ENCODE data around the gene IL1RAPL1.

IL1RAPL1 gene

DNA sequence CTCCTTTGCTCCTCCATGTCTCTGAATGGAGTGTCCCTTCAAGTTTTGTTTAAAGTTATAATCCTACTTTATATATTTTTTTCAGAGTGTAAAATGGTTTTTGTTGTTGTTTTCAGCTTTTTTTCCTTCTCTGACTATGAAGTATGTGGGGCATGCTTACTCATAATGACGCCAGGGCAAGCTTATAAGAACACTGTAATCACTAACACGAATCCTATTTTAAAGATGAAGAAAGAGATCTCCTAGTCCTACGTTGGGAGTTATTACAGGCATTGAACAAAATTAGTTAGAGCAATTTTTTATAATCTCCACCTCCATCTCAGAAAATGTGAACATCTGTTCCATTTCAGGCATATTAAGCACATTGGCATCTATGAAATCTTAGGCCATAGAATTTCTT lies 1360.0 kb downstream of the IL1RAPL1 start:
- no peaks in the 10 kb centered on the region for H3K27me3 ChIP-seq (ENCODE audit: insufficient read depth, low read length, poor library complexity)
- no peak overlapping the region for H2AFZ ChIP-seq (ENCODE audit: low read depth, low read length)
- DNase-seq, result no peak
- no peaks in the 10 kb centered on the region for H3K36me3 ChIP-seq (ENCODE audit: insufficient read depth, low read length)
- no peak overlapping the region for H3K4me3 ChIP-seq (ENCODE audit: low read depth in 1 of 2, low read length in 2 of 2)
- no peak overlapping the region for H3K27ac ChIP-seq (ENCODE audit: low read length)
- H3K4me2 ChIP-seq (ENCODE audit: insufficient read depth, low read length), result no peak overlapping the region
- H3K79me2 ChIP-seq (ENCODE audit: insufficient read depth, low read length), result no peaks in the 10 kb centered on the region
- ATAC-seq (ENCODE audit: insufficient read depth, low read depth), result no peak
- no peak for TF ChIP-seq EZH2 (IDR thresholded peaks at IDR 0.05; ENCODE audit: borderline replicate concordance, low read depth, low read length, severe bottlenecking)
- TF ChIP-seq, protein P1, sequence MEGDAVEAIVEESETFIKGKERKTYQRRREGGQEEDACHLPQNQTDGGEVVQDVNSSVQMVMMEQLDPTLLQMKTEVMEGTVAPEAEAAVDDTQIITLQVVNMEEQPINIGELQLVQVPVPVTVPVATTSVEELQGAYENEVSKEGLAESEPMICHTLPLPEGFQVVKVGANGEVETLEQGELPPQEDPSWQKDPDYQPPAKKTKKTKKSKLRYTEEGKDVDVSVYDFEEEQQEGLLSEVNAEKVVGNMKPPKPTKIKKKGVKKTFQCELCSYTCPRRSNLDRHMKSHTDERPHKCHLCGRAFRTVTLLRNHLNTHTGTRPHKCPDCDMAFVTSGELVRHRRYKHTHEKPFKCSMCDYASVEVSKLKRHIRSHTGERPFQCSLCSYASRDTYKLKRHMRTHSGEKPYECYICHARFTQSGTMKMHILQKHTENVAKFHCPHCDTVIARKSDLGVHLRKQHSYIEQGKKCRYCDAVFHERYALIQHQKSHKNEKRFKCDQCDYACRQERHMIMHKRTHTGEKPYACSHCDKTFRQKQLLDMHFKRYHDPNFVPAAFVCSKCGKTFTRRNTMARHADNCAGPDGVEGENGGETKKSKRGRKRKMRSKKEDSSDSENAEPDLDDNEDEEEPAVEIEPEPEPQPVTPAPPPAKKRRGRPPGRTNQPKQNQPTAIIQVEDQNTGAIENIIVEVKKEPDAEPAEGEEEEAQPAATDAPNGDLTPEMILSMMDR (IDR thresholded peaks at IDR 0.05; ENCODE audit: borderline replicate concordance, extremely low read depth, low read length, poor library complexity, severe bottlenecking), result no peak
- H3K9ac ChIP-seq (ENCODE audit: low read depth, low read length), result no peak overlapping the region
- no peaks in the 10 kb centered on the region for H3K9me3 ChIP-seq (ENCODE audit: insufficient read depth, low read length, severe bottlenecking)
- H3K4me1 ChIP-seq (ENCODE audit: insufficient read depth, low read length), result no peaks in the 10 kb centered on the region
- H4K20me1 ChIP-seq (ENCODE audit: insufficient read depth, low read length), result no peaks in the 10 kb centered on the region

DNA sequence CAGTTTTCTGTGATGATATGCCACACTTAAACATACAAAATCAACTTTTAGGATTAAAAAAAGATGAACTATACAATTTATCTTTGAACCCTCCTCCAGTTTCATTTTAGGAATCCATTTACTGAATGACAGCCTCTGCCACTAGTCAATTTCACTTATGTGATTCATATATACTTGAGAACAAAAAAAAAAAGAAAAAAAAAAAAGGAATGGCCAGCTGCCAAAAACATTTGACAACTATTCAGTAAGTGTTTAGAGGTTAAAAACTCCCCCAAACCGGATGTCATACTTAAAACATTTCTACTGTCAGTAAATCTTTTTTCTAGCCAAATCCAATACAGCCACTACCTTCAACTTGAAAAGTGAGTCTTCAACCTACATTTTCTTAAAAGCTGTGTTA lies 1361.4 kb downstream of the IL1RAPL1 start:
- ATAC-seq (ENCODE audit: insufficient read depth, low read depth) (no peak), DNase-seq (no peak)
- no peak overlapping the region for H2AFZ ChIP-seq (ENCODE audit: low read depth, low read length)

DNA sequence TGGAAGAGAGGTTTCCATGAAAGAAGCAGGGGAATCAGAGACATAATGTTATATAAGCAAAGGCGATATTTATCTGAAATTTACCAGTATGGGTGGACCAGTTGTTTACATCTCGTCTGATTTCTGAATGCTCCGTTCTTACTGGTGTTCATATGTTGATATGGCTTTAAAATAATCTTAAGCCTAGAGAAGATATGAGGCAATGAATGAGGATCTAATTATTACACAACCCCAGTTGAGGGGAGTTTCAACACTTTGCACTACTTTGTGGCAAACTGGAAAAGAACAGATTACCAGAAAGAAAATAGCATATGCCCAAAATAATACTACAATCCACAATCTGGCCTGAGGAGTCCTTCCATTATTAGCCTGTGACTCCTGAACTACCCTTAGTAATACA lies 1364.8 kb downstream of the IL1RAPL1 start:
- ATAC-seq (ENCODE audit: insufficient read depth, low read depth) (no peak), DNase-seq (no peak)
- no peak overlapping the region for H2AFZ ChIP-seq (ENCODE audit: low read depth, low read length)

More for the DNA sequence above, 1361.4 kb downstream of the IL1RAPL1 start:
- TF ChIP-seq EZH2 (IDR thresholded peaks at IDR 0.05; ENCODE audit: borderline replicate concordance, low read depth, low read length, severe bottlenecking), result no peak
- TF ChIP-seq, protein P1 (IDR thresholded peaks at IDR 0.05; ENCODE audit: borderline replicate concordance, extremely low read depth, low read length, poor library complexity, severe bottlenecking), result no peak
- Histone ChIP-seq H3K4me1 (ENCODE audit: insufficient read depth, low read length) (no peaks in the 10 kb centered on the region), H3K9ac (ENCODE audit: low read depth, low read length) (no peak overlapping the region), H3K9me3 (ENCODE audit: insufficient read depth, low read length, severe bottlenecking) (no peaks in the 10 kb centered on the region), H3K36me3 (ENCODE audit: insufficient read depth, low read length) (no peaks in the 10 kb centered on the region), H3K27ac (ENCODE audit: low read length) (no peak overlapping the region), H3K27me3 (ENCODE audit: insufficient read depth, low read length, poor library complexity) (no peaks in the 10 kb centered on the region), H4K20me1 (ENCODE audit: insufficient read depth, low read length) (no peaks in the 10 kb centered on the region), H3K79me2 (ENCODE audit: insufficient read depth, low read length) (no peaks in the 10 kb centered on the region), H3K4me3 (ENCODE audit: low read depth in 1 of 2, low read length in 2 of 2) (no peak overlapping the region), H3K4me2 (ENCODE audit: insufficient read depth, low read length) (no peak overlapping the region)

More for the DNA sequence above, 1364.8 kb downstream of the IL1RAPL1 start:
- Histone ChIP-seq H3K36me3 (ENCODE audit: insufficient read depth, low read length) (no peaks in the 10 kb centered on the region), H3K27me3 (ENCODE audit: insufficient read depth, low read length, poor library complexity) (no peaks in the 10 kb centered on the region), H3K4me3 (ENCODE audit: low read depth in 1 of 2, low read length in 2 of 2) (no peak overlapping the region), H3K4me1 (ENCODE audit: insufficient read depth, low read length) (no peaks in the 10 kb centered on the region), H3K9me3 (ENCODE audit: insufficient read depth, low read length, severe bottlenecking) (no peaks in the 10 kb centered on the region), H3K9ac (ENCODE audit: low read depth, low read length) (no peak overlapping the region), H3K79me2 (ENCODE audit: insufficient read depth, low read length) (no peaks in the 10 kb centered on the region), H3K27ac (ENCODE audit: low read length) (no peak overlapping the region), H4K20me1 (ENCODE audit: insufficient read depth, low read length) (no peaks in the 10 kb centered on the region), H3K4me2 (ENCODE audit: insufficient read depth, low read length) (no peak overlapping the region)
- TF ChIP-seq, protein P1 (IDR thresholded peaks at IDR 0.05; ENCODE audit: borderline replicate concordance, extremely low read depth, low read length, poor library complexity, severe bottlenecking), result no peak
- TF ChIP-seq EZH2 (IDR thresholded peaks at IDR 0.05; ENCODE audit: borderline replicate concordance, low read depth, low read length, severe bottlenecking), result no peak

Data from DND-41 (cell line).